Activated T-helper 1 cell treated with anti-CD3 and anti-CD28 coated beads, Interleukin-12 subunit alpha, Interleukin-12 subunit beta, Interleukin-2, Interleukin-4 antibody, amounts not matched to agents 30 ng/mL and 10 ng/mL and 1 ng/mL, durations not matched to agents 14 hours and 24 hours and 36 hours (primary cell): ENCODE data around the gene PAPPA2. TPM values are rescaled to one million over a fixed set of nuclear protein-coding genes. Genes with fewer than 3 reads are reported as not detected.

Experiments used
- DNase-seq: peaks from one replicate; pipeline ENCODE4 v3.0.0; 2021; ENCODE audit warnings: low spot score
- H3K27ac Mint-ChIP-seq: one replicate; pipeline ENCODE4 v1.8.0; 2021; ENCODE audit warnings: mild to moderate bottlenecking, mixed read lengths
- H3K27me3 Mint-ChIP-seq: one replicate; pipeline ENCODE4 v1.8.0; 2022; ENCODE audit warnings: mild to moderate bottlenecking, moderate library complexity, mixed read lengths; ENCODE audit not compliant: insufficient read depth
- H3K36me3 Mint-ChIP-seq: one replicate; pipeline ENCODE4 v1.8.0; 2021; ENCODE audit warnings: low read depth, mixed read lengths
- H3K4me1 Mint-ChIP-seq: one replicate; pipeline ENCODE4 v1.8.0; 2021; ENCODE audit warnings: low read depth, mixed read lengths
- H3K4me3 Mint-ChIP-seq: one replicate; pipeline ENCODE4 v1.8.0; 2021; ENCODE audit warnings: mild to moderate bottlenecking, moderate library complexity, mixed read lengths
- H3K9me3 Mint-ChIP-seq: one replicate; pipeline ENCODE4 v1.8.0; 2021; ENCODE audit warnings: mixed read lengths
- intact Hi-C: fragments of 100-400 bp; cut with micrococcal nuclease; formaldehyde crosslinking; loops from one replicate; pipeline ENCODE4 v1.15.1; 2024
- total RNA-seq: library from RNA; stranded (reverse); gene quantifications from 2 replicates; pipeline ENCODE4 v1.2.3, GENCODE V29; 2022

The PAPPA2 gene
- total RNA-seq, 1 donor from 2014 or later: 0.10 TPM

DNA sequence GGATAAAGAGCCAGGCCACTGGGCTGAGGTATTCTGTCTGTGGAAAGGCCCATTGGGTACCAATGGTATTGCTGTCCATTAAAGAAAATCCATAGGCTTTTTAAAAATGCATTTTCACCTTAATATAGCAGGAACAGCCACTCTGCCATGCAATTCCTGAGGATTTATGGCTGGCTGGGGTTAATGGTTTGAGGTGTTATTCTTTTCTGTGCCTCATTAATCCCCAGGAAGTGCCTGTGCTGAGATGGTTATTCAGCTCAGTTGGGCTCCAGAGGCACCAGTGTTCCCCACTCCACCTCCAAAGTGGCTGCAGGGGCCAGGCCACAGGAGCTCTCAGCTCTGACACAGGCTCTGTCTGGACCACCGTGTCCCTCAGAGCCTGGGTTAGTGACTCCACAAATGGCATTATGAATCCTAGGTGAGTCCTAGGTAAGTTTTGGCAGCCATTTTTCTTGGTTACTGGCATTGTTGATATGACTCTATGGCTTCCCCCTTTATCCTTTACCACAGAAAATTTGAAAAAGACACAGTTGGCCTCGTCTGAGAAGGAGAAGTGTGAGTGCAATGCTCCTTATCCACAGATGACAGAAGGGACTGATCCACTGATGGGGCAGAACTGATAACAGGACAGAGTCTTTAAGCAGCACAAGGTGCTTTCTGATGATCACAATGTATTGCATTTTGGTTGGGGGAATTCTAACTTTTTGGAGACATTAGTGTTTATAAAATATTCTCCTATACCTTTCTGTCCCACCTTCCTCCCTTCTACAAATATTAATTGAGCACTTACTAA lies 2.2 kb upstream of the PAPPA2 start:
- Mint-ChIP-seq H3K27ac (no peak overlapping the region), H3K4me3 (no peak overlapping the region), H3K36me3 (no peaks in the 10 kb centered on the region), H3K9me3 (no peaks in the 10 kb centered on the region), H3K27me3 (no peaks in the 10 kb centered on the region), H3K4me1 (no peaks in the 10 kb centered on the region)
- DNase-seq: no peak
- intact Hi-C loops: no loop called here

DNA sequence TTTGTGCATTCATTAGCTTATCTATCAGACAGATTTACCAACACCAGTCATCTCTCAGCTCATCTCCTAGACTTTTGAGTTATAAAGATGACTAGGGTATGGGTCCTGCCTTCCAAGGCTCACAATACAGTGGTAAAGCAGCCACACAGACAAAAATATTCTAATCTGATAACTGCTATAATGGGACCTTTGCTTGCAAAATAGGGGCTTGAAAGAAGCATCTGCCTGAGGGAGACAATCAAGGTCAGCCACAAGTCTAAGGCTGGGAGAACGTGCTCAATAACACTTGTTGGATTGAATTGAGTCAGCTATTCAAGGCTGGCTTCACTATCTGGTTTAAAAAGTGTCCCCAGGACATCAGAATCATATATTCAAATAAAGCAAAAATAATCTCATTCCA lies 1.4 kb upstream of the PAPPA2 start:
- intact Hi-C loops: no loop called here
- no peak overlapping the region for H3K27ac Mint-ChIP-seq
- H3K36me3 Mint-ChIP-seq: no peaks in the 10 kb centered on the region
- no peaks in the 10 kb centered on the region for H3K4me1 Mint-ChIP-seq
- no peaks in the 10 kb centered on the region for H3K27me3 Mint-ChIP-seq
- DNase-seq: no peak
- H3K4me3 Mint-ChIP-seq: no peak overlapping the region
- H3K9me3 Mint-ChIP-seq: no peaks in the 10 kb centered on the region

DNA sequence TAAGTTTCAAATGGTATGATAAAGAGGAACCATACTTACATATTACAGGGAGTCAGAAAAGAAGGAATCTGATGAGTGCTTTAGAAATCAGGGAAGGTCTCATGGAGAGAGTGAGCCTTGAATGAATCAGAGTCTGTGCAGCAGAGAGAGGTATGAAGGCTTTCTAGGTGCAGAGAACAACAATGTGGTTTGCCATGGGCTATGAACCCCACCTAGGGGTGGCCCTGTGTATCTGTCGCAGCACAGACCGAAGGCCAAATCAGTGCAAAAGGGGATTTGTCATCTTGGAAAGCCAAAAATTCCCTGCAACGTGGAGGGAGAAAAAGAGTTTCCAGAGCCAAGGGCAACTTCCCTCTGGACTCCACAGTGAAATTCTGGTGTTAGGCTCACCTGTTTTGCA lies 3.5 kb downstream of the PAPPA2 start:
- Mint-ChIP-seq H3K9me3 (no peaks in the 10 kb centered on the region), H3K36me3 (no peaks in the 10 kb centered on the region), H3K27ac (no peak overlapping the region), H3K4me3 (no peak overlapping the region), H3K4me1 (no peaks in the 10 kb centered on the region), H3K27me3 (peaks cover 1% of the 10 kb centered on the region)
- intact Hi-C loops: no loop called here
- no peak for DNase-seq

DNA sequence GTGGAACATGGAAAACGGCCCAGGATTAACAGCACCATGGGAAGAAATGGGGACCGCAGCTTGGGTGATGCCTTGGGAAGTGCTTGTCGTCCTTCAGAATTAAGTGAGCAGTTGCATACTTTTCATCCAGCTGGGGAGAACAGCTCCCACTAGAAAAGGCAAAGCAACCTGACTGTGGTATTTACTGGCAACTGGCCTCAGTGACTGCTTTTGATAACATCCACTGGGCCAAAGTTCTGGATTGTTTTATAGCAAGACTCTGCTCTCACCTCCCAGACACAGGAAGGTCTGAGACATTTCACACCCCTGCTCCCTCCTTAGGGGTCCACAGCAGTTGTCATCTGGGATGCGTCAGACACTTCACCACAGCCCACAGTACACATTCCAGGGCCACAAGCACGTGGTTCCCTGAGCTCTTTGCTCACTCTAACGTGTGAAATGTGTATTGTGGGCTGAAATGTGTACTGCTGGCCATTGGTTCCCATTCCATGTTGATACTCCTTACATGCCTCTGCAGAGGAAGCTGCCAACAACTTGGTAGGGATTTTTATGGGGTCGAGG lies 6.6 kb downstream of the PAPPA2 start:
- Mint-ChIP-seq H3K36me3 (no peaks in the 10 kb centered on the region), H3K27me3 (peaks cover 3% of the 10 kb centered on the region), H3K4me1 (no peaks in the 10 kb centered on the region), H3K27ac (no peak overlapping the region), H3K4me3 (no peak overlapping the region), H3K9me3 (no peaks in the 10 kb centered on the region)
- DNase-seq: no peak
- intact Hi-C loops: no loop called here

DNA sequence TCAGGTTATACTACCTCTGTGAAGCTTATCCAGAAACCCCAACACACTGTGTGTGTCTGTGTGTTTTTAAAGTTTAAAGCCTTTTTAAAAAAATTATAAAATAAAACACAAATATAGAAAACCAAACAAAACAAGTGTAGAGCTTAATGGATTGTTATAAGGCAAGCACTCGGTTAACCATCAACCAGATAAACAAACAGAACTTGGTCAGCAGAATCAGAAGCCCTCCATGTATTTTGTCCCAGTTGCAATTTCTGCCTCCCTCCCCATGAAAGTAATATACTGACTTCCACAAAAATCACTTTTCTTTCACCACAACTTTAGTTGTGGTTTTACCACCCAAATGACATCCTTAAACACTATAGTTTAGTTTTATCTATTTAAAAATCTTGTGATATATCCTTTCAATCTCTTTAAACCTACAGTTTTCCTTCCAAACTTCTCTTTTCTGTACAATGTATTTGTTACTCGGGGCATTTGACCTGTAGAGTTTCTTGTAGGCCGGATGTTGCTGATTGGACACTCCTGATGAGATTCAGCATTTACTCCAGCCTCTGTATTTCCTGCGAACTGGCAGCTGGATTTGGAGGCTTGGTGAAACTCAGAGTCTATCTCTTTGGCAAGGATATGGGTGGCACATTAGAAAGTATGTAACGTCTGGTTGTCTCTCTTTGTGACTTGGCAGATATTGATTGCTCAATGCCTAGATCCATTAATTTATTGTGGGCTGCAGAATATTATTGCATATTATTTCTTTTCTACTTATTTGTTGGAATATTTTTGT lies 8.6 kb downstream of the PAPPA2 start:
- Mint-ChIP-seq H3K4me3 (no peak overlapping the region), H3K9me3 (no peaks in the 10 kb centered on the region), H3K36me3 (no peaks in the 10 kb centered on the region), H3K4me1 (no peaks in the 10 kb centered on the region), H3K27me3 (peaks cover 3% of the 10 kb centered on the region), H3K27ac (no peak overlapping the region)
- no peak for DNase-seq
- intact Hi-C loops: no loop called here

DNA sequence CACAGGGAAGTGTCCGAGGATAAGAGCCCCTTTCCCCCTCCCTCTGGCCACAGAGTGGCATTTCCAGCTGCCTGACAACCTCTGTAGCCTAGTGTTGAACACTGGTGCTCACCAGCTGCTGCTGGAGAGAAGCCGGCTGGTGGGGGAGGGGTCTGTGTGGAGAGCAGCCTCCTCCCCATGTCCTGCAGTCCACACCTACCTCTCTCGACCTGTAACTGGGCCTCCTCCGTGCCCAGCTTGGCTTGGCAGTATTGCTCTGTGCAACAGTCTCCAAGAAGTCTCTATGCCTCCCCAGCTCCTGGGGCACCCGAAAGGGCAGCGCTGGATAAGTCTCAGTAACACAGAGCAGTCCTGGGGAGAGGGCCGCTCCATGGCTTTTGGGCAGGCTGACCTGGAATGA lies 17.0 kb downstream of the PAPPA2 start:
- Mint-ChIP-seq H3K27ac (no peak overlapping the region), H3K36me3 (no peaks in the 10 kb centered on the region), H3K4me3 (no peak overlapping the region), H3K27me3 (no peaks in the 10 kb centered on the region), H3K9me3 (peaks cover 3% of the 10 kb centered on the region), H3K4me1 (no peaks in the 10 kb centered on the region)
- intact Hi-C loops: no loop called here
- no peak for DNase-seq

DNA sequence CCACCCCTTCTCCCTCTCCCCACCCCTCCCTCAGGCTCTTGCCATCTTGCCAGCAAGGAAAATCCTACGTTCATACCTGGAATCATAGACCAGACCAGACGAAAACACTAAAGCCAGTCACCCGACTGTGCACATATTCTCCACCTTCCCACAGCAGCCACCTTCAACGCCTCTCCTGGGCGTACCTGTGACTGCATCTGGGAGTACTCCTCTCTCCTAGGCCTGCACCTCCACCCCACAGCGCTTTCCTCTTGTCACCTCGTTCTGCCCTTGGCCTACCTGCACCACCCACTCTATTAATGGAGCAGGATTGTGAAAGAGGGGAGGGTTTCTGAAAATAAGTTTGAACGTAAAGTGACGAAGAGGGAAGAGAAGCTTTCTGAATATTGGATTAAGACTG lies 17.8 kb downstream of the PAPPA2 start:
- no peak for DNase-seq
- Mint-ChIP-seq H3K9me3 (peaks cover 3% of the 10 kb centered on the region), H3K36me3 (no peaks in the 10 kb centered on the region), H3K27ac (no peak overlapping the region), H3K4me1 (no peaks in the 10 kb centered on the region), H3K4me3 (no peak overlapping the region), H3K27me3 (no peaks in the 10 kb centered on the region)
- intact Hi-C loops: no loop called here

DNA sequence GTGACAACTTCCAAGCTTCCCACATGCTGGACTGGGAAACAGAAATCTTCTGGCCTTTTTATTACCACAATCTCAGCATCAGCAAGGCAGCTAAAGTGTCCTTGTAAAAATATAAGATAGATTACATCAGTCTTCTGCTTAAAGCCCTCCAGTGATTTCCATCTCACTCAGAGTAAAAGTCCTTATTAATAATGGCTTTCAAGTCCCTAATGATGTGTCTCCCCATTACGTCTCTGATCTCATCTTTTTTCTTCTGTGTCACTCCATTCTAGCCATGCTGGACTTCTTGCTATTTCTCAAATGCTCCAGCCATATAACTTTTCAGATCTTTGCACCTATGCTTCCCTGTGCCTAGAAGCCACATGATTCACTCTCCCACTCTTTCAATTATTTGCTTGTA lies 22.1 kb downstream of the PAPPA2 start:
- Mint-ChIP-seq H3K36me3 (no peaks in the 10 kb centered on the region), H3K9me3 (peaks cover 3% of the 10 kb centered on the region), H3K27ac (no peak overlapping the region), H3K4me3 (no peak overlapping the region), H3K4me1 (no peaks in the 10 kb centered on the region), H3K27me3 (no peaks in the 10 kb centered on the region)
- DNase-seq: no peak
- intact Hi-C loops: no loop called here

DNA sequence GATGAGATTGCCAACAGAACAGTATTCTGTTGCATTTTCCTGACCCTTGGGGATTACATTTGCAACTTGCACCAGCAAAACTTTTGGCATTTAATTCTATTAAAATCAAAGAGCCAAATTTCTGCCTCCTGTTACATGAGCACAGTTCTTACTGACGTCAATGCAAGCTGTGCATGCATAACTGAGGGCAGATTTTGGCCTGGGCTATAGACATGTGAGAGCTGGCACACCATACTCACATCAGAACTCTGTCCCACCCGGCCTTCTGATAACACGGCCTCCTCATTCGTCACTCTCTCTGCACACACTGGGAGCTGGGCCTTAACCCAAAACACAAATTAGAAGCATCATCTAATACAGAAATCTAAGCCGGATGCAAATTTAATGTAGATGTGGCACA lies 31.5 kb downstream of the PAPPA2 start:
- no peak for DNase-seq
- no peaks in the 10 kb centered on the region for H3K9me3 Mint-ChIP-seq
- intact Hi-C loops: no loop called here
- H3K27ac Mint-ChIP-seq: no peak overlapping the region
- H3K4me3 Mint-ChIP-seq: no peak overlapping the region
- no peaks in the 10 kb centered on the region for H3K4me1 Mint-ChIP-seq
- H3K36me3 Mint-ChIP-seq: no peaks in the 10 kb centered on the region
- H3K27me3 Mint-ChIP-seq: peaks cover 2% of the 10 kb centered on the region

DNA sequence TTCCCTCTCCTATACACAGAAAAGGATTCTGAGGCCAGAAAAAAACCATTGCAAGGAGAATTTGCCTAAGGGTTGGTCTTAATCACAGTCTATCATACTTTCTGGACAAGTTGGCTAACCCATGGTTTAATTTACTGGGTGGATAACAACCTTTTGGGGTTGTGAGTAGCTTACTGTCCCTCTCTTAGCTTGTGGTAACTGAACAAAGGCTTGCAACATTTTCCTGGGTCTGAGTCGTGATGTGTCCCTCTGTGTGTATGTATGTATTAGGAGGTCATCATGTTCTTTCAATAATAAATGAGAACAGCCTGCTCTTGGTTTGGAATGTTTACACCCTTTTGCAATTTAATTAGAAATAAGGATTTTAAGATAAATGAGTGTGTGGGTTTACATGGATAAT lies 36.7 kb downstream of the PAPPA2 start:
- Mint-ChIP-seq H3K27me3 (no peaks in the 10 kb centered on the region), H3K4me3 (no peak overlapping the region), H3K36me3 (no peaks in the 10 kb centered on the region), H3K4me1 (no peaks in the 10 kb centered on the region), H3K9me3 (no peaks in the 10 kb centered on the region), H3K27ac (no peak overlapping the region)
- DNase-seq: no peak
- intact Hi-C loops: no loop called here

DNA sequence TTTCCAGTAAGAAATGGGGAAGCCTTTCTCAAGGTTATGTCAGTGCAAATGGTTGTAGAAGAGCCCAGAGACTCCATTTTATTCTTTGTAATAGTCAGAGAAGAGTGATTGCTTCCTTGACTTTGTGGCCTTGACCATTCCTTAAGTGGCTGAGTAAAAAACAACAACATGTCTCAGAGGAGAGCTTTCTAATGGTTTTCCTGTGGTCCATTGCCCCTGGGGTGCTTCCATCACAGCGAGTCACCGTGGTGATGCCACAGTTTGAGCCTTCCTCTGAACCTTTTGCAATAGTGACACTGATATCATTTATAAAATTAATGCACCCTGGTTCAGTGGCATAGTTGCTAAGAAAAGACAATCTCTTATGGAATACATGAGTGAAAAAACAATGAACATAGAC lies 38.6 kb downstream of the PAPPA2 start:
- no peaks in the 10 kb centered on the region for H3K9me3 Mint-ChIP-seq
- H3K27ac Mint-ChIP-seq: no peak overlapping the region
- no peak for DNase-seq
- H3K4me3 Mint-ChIP-seq: no peak overlapping the region
- H3K4me1 Mint-ChIP-seq: no peaks in the 10 kb centered on the region
- no peaks in the 10 kb centered on the region for H3K36me3 Mint-ChIP-seq
- intact Hi-C loops: no loop called here
- H3K27me3 Mint-ChIP-seq: no peaks in the 10 kb centered on the region

DNA sequence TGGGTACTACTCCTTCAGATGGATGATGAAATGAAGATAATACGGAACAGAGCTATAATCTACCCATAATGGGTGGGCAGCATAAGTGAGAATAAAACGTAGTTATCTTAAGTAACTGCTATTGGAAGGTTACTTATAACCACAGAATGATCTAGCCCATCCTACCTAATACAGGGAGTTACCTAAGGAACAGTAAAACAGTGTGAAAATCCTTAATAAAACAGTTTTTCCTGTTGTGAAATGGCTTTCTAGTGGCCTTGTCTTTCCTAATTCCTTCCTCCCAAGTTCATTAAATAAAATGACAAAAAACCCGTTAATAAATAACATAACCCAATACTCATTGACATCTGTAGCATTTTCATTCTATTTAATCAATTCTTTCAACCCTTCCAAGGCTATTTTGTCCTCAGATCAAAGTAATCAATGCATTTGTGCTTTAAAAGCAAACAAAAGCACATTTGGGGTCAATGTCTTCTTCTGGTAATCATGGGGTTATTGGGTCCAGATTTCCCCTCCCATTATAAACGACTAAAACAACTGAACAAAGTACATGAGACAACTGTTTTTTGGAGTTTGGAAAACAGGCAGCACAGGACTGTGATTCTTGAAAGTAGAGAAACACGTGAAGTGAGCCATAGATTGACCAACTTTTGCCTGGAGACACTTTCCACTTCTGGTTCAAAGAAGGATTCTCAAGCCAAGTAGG lies 42.0 kb downstream of the PAPPA2 start:
- Mint-ChIP-seq H3K27me3 (no peaks in the 10 kb centered on the region), H3K4me3 (no peak overlapping the region), H3K36me3 (no peaks in the 10 kb centered on the region), H3K27ac (no peak overlapping the region), H3K4me1 (no peaks in the 10 kb centered on the region), H3K9me3 (no peaks in the 10 kb centered on the region)
- DNase-seq: no peak
- intact Hi-C loops: no loop called here

DNA sequence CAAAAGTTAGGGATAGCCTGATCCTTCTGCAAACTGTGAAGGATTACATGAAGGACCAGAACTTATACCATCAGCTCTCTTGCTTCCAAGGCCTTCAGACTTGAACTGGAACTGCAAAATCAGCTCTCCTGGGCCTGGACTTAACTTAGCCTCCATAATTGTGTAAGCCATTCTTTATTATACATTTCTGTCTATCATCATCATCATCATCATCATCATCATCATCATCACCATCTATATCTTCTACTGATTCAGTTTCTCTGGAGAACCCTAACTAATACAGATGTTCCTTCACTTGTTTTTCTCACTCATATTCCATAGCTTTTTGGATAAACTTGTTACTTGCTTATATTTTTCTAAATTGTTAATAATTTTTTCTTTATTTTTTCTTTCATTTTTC lies 50.0 kb downstream of the PAPPA2 start:
- Mint-ChIP-seq H3K9me3 (no peaks in the 10 kb centered on the region), H3K27ac (no peak overlapping the region), H3K4me1 (no peaks in the 10 kb centered on the region), H3K36me3 (no peaks in the 10 kb centered on the region), H3K27me3 (no peaks in the 10 kb centered on the region), H3K4me3 (no peak overlapping the region)
- intact Hi-C loops: no loop called here
- DNase-seq: no peak
